Activated T-cell treated with anti-CD3 and anti-CD28 coated beads, Interleukin-2, amount 50 U/mL, for 48 hours (primary cell): ENCODE data around the gene ZCCHC14.
"Not testable (repeated sequence)": the region's sequence is repeated elsewhere in the genome, so short reads cannot be mapped to it uniquely, and the experiment has no call there.

Experiments used
- DNase-seq, 2 experiments: peaks; one replicate each; pipeline ENCODE4 v3.0.0-alpha.2; 2020

Gene ZCCHC14

GRCh38 chr16:87496447-87496801 is 3.6 kb upstream of the ZCCHC14 start:
- peak; percentile 34 to 38 for DNase-seq

DNA sequence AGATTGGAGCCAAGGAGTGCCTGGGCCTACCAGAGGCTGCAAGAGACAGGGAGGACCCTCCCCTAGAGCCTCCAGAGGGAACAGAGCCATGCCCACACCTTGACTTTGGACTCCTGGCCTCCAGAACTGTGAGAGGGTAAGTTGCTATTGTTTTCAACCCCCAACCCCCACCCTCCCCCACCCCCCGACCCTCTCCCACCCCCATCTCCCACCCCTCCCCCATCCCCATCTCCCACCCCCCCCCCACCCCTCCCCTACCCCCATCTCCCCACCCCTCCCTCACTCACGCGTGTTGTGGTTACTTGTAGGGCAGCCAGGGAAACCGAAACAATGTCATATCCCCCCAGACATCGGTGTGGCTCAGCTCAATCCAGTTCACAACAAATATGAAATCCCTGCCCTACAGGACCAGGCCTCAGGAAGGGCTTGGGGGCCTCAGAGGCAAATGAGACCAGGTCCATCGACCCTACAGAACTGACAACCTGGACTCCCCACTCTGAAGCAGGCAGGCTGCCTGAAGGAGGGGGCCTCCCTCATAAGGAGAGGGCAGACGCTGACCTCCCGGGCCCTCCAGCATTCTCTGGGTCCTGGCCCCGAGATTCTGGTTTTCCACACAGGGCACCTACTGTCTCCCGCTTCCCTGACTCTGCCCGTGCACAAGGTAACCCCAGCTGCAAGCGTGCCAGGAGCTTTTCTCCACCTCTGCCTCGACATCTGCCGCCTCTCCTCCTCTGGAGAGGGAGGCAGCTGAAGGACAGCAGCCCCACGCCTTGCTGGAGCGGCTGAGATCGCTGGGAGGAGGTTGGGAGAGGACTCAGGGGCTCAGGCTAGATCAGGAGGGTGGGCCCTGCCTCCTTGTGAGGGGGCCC is 3.0 kb upstream of the ZCCHC14 start:
- no peak for DNase-seq

DNA sequence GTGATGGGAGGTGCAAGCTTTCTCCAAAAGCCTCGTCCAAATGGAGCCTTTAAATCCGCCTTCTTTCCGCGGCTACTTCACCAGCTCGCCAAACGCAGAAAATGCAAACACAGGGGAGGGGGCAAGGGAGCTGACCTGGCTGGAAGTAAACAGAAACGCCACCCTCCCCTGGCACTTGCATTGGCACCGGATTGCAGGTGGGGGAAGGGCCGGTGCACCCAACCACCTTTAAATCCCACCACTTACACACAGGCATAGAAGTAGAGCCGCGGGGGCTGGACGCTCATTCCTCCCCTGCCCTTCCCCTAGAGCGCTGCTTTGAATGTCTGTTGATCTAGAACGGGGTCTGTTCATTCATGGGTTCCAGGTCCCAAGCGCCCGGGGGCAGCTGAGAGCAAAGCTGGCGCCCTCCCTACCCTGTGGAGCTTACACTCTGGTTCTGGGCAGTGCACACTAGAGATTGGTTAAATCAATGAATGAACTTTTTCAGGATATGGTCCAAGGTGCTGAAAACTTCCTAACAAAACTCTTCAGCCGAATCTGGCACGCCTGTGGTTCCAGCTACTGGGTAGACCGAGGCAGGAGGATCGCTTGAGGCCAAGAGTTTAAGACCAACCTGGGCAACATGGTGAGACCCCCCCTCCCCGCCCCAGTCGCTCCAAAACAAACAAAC is 920 bp upstream of the ZCCHC14 start:
- no peak for DNase-seq

- no peak for DNase-seq
These were observed 563 bp downstream of the ZCCHC14 start for GRCh38 chr16:87492291-87492630.

GRCh38 chr16:87491522-87492290 is 1.1 kb downstream of the ZCCHC14 start:
- peak; percentile 51 to 60 for DNase-seq

GRCh38 chr16:87490799-87491521 is 1.9 kb downstream of the ZCCHC14 start:
- DNase-seq: peak; percentile 75 to 76

- DNase-seq: no peak
These were observed 2.6 kb downstream of the ZCCHC14 start for GRCh38 chr16:87490096-87490798.

DNA sequence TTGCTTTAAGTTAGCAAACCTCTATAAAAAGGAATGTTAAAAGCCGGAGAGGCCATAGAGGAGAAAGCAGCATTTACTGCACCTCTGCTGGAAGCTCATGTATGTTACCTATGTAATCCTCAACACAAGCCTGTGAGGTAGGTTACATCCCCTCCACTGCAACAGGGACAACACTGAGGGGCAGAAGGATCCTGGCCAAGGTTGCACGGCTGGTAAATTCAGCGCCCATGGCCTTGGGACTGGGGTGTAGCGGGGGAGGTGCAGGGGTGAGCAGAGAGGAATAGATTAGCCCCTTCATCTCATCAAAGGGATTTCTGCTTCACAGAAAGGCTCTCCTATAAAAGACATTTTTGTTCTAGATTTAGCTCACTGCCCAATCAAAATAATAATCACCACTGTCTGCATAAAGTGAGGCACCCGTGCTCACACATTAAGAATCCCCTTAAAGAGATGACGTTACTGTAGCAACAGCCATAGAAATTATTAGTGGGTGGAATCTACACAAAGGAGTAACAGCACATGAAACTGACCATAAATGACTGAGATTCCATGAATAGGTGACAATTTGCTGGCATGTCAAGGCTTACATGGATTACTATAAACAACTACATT is 3.3 kb downstream of the ZCCHC14 start:
- DNase-seq: no peak

- not testable (repeated sequence) for DNase-seq
These were observed 3.9 kb downstream of the ZCCHC14 start for GRCh38 chr16:87488960-87489359.

GRCh38 chr16:87487361-87487924 is 5.4 kb downstream of the ZCCHC14 start:
- DNase-seq: no peak

- DNase-seq: no peak
These were observed 6.0 kb downstream of the ZCCHC14 start for GRCh38 chr16:87486713-87487247.

DNA sequence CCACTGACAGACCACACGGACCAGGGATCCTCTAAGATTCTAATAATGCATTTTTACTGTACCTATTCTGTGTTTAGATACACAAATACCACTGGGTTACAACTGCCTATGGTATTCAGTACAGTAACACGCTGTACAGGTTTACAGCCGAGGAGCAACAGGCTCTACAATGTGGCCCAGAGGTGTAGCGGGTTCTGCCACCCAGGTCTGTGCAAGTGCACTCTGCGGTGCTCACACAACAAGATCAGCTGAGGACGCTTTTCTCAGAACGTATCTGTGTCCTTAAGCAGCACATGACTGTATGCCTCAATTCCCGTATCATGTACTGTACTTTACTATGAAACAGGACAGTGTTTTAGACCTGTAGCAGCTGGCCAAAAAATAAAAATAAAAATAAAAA is 6.5 kb downstream of the ZCCHC14 start:
- no peak for DNase-seq

DNA sequence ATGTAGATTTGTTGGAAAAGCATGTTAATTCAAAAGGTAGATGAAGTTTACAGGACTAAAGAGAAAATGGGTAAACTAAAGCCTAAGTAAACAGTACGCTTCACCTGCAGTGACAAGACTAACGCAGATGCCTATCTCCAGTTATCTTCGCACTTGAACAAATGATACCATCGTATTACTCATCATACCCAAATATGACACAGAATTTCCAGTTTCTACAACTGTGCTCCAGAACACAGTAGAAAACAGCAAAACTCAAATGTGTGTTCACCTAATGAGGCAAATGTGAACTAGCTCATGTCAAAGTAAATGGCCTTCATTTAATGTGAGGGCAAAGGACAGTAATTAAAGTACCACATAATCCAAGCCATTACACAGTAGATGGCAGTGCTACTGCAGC is 7.0 kb downstream of the ZCCHC14 start:
- not testable (repeated sequence) for DNase-seq

DNA sequence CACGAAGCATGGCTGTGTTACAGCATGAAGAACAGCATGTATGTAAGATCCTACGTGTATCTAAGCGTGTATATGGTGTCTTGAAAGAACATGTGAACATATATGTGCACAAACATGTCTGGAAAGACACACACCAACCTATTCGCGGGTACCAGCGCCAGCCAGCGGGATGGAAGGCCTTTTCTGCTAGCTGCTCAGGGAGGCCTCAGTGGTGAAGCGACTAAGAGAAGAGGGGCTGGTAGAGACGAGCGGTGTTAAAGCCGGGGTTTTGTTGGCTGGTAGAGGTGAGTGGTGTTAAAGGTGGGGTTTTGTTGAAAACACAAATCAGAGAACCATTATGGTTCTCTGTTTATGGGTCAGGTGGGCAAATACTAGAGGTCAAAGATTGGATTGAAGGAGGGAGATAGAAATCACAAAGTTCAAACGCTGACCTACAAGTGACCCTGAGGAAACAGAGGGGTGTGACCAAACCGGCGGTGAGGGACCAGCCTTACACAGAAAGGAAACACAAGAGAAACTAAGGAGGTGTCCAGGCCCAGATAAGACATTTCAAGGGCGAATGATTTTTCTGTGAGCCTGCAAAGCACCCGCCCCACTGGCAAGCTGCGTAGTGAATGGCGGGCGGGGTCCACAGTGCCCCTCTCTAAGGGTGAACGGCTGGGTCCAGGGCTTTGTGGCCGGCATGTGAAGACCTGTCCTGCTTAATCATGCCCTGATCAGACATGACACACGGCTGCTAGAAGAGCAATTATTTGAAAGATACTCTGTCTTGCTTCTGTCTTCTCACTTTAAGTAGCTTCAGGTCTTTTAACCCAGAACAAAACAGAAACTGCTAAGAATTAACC is 8.1 kb downstream of the ZCCHC14 start:
- no peak for DNase-seq

DNA sequence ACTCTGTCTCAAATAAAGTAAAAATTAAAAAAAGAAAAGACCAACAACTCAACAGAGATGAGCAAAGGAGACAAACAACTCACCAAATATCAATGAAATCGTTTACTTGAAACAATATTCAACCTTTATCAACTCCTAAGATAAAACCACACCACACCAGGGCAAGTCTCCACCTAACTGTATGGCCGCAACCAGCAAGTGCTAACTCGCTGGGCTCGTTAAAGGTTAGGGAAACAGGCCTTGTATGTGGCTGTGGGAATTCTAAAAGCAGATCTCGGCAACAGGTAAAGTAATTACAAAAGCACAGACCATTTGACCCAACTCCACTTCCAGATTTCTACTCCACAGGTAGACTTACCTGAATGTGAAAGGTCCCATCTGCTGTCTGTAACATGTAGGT is 9.3 kb downstream of the ZCCHC14 start:
- DNase-seq: no peak

DNA sequence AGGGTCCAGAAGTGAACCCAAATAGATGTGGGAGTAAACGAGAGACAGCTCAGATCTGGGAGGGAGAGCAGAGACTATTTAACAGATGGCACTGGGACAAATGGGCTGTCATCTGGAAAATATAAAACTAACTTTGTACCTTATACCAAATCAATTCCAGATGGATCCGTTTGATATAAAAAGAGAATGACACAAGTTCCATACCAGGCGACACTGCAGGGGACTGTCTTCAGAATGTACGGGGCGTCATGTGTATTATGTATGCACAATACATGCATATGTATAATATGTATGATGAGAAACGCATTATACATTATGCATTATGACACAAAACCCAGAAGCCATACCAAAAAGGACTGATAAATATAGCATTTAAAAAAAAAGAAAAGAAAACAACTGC is 10.2 kb downstream of the ZCCHC14 start:
- DNase-seq: not testable (repeated sequence)

- DNase-seq: no peak
These were observed 10.6 kb downstream of the ZCCHC14 start for GRCh38 chr16:87482266-87482665.

DNA sequence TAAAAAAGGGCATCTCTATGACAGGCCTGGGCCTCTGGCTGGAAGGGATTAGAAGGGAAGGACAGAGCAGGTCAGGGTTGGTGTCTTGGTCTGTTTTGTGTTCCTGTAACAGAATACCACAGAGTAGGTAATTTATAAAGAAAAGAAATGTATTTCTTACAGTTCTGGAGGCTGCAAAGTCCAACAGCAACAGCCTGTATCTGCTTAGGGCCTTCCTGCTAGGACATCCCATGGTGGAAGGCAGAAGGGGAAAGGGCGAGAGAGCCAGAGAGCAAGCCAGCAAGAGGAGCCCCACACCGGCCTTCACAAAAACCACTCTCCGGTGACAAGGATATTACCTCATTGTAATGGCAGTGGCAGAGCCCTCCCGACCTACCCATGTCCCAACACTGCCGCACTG is 11.1 kb downstream of the ZCCHC14 start:
- DNase-seq: not testable (repeated sequence)

DNA sequence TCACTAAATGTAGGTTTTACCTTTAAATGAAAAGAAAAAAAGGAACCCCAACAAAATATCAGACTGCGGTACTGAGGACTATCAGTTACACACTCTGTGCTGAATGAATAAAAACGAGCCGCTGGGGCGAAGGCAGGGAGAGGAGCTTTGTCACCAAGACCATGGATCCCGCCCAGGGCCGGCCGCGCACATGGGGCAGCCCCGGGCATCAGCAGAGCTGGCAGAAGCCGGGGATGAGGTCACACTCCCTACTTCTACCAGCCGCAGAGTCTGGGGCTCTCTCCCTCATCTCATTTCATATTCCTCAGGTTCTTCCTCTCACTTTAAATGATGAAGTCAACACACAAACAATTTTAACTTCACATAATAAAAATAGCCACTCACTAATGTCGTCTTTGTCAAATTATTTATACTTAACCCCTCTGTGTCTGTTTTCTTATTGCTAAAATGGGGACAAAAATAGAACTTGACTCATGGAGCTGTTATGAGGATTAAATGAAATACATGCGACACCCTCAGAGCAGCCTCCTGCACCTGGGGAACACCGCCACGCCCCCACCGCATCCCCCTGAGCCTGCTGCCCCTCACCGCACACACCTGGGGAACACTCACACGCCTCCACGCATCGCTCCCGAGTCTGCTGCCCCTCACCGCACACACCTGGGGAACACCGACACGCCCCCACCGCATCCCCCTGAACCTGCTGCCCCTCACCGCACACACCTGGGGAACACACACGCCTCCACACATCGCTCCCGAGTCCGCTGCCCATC is 15.4 kb downstream of the ZCCHC14 start:
- DNase-seq: not testable (repeated sequence)
